ENCODE measurements around the gene WDTC1.

WDTC1 gene

DNA sequence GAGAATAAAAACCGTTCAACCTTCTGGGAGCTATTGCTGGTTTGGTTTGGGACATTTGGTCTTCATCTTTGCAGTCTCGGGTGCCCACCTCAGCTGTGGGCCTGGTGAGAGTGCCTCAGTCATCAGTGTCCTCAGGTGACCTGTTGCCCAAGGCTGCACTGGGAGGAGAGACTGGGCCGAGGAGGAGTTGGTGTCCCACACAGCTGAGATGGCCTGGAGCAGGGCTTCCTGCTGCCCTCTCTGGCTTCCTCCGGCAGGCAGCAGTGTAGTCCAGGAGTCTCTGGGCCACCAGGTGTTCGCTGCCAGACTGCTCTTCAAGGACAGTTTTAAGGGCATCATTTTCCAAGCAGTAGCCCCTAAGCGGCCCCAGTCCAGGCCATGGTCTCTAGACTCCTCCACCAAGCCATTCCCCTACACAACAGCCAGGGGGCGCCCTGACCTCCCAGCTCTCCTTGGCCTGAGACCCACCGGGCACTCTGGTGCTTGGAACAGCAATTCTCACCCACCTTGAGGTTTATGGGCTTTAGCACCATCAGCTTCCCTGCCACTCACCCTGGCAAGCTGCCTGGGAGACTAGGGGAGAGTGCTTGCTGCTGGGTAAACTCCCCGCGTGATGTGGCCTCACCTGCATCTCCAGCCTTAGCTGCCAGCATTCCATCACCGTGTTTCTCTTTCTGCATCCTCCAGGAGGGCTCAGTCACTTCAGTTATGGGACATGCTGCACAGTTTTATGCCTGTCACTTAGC lies 98.3 kb downstream of the WDTC1 start:
- DNase-seq (ENCODE audit: low read depth in 2 of 2, low spot score in 1 of 2) = no peak

GRCh38 chr1:27333717-27334279 lies 99.4 kb downstream of the WDTC1 start:
- DNase-seq (ENCODE audit: low read depth in 2 of 2, low spot score in 1 of 2) = no peak

DNA sequence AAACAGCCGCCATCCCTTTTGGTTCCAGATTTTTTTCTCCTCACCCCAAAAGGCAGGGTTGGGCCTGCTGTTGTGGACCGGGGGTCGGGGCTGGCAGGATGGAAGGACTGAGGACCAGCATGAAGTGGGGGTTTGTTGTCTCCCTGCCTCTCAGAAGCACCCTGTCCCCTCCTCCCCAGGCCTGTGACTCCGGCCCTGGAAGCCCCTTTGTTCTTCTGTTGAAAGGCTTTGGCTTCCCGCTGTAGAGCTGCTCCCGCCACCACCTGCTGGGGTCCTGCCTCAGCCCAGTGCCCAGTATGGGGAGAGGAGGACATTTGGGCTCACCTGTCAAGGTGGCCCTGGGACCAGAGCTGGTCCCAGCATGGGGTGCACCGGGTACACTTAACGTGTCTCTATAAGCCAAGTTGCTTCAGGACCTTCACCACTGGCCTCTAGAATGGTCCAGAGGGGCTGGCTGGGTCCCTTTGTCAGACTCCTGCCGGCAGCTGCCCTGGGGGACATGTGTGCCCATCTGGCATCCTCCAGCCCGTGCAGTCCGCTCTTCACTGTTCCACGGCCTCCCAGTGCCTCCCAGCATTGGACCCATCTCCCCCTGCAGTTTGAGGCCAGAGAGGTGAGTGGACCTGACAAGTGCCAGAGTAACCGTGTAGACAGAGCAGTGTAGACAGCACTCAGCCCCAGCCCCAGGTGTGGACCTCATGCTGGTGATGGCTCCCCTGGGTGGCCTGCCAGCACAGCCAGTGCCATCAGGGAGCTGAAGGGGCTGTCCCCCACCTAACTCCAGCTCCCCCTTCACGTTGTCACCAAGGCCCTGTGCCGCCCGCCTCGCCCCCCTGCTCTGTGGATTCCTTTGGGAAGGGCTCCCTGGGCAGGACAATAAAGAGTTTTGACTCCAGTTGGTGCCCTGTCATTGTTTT lies 101.3 kb downstream of the WDTC1 start:
- DNase-seq (ENCODE audit: low read depth in 2 of 2, low spot score in 1 of 2) = no peak

GRCh38 chr1:27336756-27337155 lies 102.3 kb downstream of the WDTC1 start:
- no peak for DNase-seq (ENCODE audit: low read depth in 2 of 2, low spot score in 1 of 2)

DNA sequence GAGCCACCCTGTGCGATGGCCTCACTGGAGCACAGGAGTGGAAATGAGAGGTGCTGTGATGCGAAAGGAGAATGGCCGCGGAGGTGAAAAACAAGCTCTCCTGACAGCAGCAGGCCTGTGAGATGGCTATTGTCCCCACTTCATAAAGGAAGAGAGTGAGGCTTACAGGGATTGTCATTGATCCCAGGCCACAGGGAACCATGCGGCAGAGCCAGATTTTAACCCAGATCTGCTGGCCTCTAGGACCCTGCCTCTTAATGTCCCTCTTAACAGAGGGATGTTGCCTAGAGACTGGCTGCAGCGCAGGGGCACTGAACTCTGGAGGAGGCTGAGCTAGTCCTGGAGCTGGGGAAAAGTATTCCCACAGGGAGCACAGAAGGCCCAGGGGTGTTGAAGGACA lies 104.3 kb downstream of the WDTC1 start:
- DNase-seq (ENCODE audit: low read depth in 2 of 2, low spot score in 1 of 2) = no peak

DNA sequence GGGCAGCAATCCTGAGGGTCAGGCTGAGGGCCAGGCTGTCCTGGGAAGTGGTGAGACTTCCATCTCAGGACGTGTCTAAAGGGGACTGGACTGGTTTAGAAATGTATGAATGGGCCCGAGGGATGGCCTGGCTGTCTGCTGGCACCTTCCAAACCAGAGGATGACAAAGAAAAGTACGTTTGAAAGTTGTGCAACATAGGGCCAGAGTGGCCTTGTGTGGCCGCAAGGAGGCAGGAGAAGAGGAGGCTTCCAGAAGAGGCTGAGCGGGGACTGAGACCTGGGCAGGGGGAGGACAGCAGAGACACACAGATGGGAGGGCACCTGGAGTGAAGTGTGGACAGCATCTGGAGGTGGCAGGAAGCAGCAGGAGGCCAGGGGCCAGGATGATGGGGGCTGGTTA lies 104.8 kb downstream of the WDTC1 start:
- no peak for DNase-seq (ENCODE audit: low read depth in 2 of 2, low spot score in 1 of 2)

DNA sequence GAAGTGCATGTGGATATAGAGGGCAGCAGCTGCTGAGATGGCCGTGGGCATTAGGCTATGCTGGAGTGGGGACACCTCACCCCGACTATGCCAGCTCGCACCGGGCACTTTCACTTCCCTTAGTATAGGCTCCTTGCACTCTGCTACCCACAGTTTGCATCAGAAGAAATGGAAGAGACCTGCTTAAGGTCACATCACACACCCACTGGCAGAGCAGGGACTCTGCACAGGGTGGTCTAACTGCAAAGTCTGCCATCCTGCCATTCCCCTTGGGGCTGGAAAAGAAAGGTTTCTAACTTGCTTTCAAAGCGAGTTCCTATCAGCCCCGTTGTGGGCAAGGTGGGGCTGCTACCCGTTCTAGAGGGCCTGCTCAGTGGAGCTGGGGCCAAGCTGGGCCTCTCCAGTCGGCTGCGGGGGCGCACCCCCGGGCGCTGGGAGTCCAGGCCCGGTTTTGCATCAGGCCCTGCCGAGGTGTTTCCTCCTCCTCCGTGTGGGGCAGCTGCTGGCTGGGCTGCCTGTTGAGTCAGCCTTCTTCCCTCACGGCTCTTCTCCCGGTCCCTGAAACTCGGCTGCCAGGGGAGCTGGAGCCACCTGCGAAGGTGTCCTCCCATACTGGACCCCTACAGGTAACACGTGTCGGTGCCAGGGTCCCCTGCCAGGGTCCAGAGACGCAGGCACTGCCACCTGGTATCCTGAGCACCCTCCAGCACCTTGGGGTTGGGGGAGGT lies 107.3 kb downstream of the WDTC1 start, which contains the start of gene SYTL1:
Gene SYTL1, plus strand, starts transcription at position 498 of the 728 bp plus-strand sequence. CDS start 3,313 bp downstream, outside the sequence.
- no peak for DNase-seq (ENCODE audit: low read depth in 2 of 2, low spot score in 1 of 2)

- DNase-seq (ENCODE audit: low read depth in 2 of 2, low spot score in 1 of 2) = no peak
Measured at GRCh38 chr1:27342391-27342777, 108.0 kb downstream of the WDTC1 start.

DNA sequence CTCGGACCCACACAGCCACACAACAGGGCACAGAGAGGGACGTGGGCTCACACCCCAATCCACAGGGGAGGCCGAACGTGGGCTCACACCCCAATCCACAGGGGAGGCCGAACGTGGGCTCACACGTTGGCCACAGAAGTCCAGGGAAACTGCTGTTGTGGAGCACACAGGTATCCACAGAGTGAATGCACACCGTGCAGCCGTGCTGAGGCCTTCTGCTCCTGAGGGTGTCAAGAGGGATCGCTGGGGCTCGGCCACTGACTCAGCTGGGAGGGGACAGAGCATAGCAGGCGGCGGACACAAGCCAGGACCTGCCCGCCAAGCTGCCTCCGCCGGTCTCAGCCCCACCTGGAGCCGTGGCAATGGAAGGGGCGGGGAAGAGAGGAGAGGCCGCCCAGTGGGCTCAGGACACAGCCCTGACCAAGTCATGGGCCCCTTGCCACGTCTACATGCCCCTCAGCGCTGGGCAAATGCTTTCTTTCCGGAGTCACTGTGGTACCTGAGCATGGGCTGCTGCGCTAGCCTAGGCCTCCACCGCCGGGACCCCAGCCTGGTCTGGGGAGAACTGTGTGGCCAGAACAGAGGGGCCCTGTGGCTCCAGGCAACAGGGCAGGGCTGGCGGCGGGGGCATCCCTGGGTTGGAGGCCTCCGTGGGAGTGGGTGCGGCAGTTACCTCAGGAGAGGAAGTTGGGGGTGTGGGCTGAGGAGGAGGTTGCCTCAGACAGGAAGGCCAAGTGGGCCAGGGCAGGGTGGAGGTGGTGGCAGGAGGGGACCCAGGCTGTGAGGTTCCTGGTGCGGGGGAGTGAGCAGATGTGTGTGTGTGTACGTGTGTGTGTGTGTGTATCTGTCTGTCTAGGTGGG lies 108.6 kb downstream of the WDTC1 start:
- DNase-seq (ENCODE audit: low read depth in 2 of 2, low spot score in 1 of 2) = peak in 1 of 2 donors; percentile 54

DNA sequence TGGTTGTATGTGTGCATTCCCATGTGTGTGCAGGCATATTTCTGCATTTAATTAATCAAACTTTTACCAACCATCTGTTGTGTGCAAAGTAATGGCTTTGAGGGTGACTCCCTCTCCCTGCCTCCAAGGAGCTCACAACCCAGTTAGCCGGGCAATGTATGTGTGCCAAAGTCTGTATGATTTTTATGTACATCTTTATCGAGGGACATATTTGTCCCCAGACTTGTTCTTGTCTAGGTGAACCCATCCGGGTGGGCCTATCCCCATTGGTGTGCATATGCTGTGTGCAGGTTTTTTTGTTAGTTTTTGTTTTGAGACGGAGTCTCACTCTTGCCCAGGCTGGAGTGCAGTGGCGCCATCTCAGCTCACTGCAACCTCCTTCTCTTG lies 109.2 kb downstream of the WDTC1 start:
- no peak for DNase-seq (ENCODE audit: low read depth in 2 of 2, low spot score in 1 of 2)

- no peak for DNase-seq (ENCODE audit: low read depth in 2 of 2, low spot score in 1 of 2)
Measured at GRCh38 chr1:27345272-27345671, 110.8 kb downstream of the WDTC1 start.

DNA sequence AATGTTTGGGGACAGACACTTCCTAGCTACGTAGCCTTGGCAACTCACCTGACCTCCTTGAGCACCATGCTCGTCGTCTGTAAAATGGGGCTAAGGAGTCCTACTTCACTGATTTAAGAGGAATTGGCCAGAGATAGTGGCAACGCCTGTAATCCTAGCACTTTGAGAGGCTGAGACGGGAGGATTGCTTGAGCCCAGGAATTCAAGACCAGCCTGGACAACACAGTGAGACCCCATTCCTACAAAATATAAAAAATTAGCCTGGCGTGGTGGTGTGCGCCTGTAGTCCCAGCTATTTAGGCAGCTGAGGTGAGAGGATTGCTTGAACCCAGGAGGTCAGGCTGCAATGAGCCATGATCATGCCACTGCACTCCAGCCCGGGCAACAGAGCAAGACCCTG lies 111.9 kb downstream of the WDTC1 start:
- no peak for DNase-seq (ENCODE audit: low read depth in 2 of 2, low spot score in 1 of 2)

GRCh38 chr1:27346991-27347624 lies 112.7 kb downstream of the WDTC1 start:
- DNase-seq (ENCODE audit: low read depth in 2 of 2, low spot score in 1 of 2) = no peak

DNA sequence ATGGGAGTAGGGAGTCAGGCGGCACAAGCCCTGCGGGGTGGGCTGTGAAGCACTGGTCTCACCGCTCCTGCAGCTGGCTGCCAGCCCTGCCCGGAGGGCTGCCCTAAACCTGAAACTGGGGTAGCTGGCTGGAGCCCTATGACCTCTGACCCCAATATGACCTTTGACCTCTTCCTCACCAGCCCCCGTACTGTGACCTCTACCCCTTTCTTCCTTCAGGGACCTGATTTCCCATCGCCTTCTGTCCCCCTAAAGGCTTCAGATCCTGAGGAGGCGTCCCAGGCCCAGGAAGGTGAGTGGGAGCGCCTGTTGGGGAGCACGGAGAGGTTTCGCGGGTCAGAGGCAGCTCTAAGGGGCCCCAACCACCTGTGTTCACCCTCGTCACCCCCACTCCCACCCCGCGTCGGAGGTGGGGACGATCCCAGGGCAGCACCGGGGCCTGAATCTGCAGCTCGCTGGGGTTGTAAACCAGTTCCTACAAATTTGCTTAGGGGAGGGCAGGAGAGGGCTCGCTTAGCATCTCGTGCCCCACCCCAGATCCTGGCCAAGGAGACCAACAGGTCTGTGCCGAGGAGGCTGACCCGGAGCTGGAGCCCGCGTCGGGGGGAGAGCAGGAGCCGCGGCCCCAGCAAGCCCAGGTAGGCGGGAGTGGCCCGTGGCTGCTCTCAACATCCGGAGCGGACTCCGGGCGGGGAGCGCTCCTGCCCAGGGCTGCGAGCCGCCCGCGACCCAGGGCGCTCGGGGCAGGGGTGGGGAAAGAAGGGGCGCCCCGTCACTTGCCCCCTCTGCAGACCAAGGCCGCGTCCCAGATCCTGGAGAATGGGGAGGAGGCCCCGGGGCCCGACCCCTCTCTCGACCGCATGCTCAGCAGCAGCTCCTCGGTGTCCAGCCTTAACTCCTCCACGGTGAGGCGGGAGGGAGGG lies 114.7 kb downstream of the WDTC1 start:
- DNase-seq (ENCODE audit: low read depth in 2 of 2, low spot score in 1 of 2) = no peak

DNA sequence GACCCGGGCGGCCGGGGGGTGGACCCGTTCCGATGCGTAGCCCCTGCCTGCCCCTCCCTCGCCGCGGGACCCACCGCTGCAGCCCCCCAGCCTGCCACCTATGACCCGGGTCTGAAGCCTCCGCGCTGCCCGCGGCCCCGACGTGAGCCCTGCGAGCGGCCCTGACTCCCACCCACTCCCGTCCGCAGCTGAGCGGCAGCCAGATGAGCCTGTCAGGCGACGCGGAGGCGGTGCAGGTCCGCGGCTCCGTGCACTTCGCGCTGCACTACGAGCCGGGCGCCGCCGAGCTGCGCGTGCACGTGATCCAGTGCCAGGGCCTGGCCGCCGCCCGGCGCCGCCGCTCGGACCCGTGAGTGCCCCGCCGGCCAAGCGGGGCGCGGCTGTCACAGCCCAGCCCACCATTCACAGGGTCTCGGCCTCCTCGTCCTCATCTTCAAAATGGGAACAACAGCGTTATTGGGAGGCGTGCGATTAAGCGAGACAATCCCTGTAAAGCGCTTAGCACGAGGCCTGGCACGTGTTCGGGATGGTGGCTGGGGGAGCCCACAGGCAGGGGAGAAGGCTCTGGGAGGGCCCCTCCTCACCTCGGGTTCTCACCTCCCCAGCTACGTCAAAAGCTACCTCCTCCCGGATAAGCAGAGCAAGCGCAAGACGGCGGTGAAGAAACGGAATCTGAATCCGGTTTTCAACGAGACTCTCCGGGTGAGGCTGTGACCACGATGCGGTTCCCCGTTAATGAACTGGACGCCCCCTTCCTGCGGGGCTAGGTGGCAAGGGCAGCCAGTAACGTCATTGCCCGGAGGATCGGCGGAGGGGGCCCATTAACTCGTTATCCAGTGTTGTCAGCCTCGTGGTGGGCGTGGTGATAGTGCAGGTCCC lies 115.6 kb downstream of the WDTC1 start:
- no peak for DNase-seq (ENCODE audit: low read depth in 2 of 2, low spot score in 1 of 2)

- no peak for DNase-seq (ENCODE audit: low read depth in 2 of 2, low spot score in 1 of 2)
Measured at GRCh38 chr1:27350663-27351540, 116.5 kb downstream of the WDTC1 start.
